ENCODE measurements around the gene CELA3B.

- TF ChIP-seq, protein P1, sequence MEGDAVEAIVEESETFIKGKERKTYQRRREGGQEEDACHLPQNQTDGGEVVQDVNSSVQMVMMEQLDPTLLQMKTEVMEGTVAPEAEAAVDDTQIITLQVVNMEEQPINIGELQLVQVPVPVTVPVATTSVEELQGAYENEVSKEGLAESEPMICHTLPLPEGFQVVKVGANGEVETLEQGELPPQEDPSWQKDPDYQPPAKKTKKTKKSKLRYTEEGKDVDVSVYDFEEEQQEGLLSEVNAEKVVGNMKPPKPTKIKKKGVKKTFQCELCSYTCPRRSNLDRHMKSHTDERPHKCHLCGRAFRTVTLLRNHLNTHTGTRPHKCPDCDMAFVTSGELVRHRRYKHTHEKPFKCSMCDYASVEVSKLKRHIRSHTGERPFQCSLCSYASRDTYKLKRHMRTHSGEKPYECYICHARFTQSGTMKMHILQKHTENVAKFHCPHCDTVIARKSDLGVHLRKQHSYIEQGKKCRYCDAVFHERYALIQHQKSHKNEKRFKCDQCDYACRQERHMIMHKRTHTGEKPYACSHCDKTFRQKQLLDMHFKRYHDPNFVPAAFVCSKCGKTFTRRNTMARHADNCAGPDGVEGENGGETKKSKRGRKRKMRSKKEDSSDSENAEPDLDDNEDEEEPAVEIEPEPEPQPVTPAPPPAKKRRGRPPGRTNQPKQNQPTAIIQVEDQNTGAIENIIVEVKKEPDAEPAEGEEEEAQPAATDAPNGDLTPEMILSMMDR (IDR thresholded peaks at IDR 0.05), result no peak
- TF ChIP-seq POLR2A (IDR thresholded peaks at IDR 0.05), result no peak
Observed at GRCh38 chr1:22038036-22038435, 61.2 kb downstream of the CELA3B start.

Data from body of pancreas (tissue), 4 donors.